GM23338 (cell line): ENCODE data around the gene XPNPEP3. TPM values are rescaled to one million over a fixed set of nuclear protein-coding genes. Genes with fewer than 3 reads are reported as not detected.
A peak's percentile ranks its signal among the peaks of the same experiment; 100 is the strongest.

Source experiments
- ATAC-seq: fragments of 200-7000 bp; cut with Tn5 transposase; 3 replicates; pipeline ENCODE4 v1.9.1; 2020
- DNase-seq: peaks from one replicate; pipeline ENCODE4 v3.0.0-alpha.2; 2015; ENCODE audit warnings: low spot score
- H2AFZ ChIP-seq: fragments of 200-600 bp; sonication (generic); 2 replicates; pipeline ENCODE4 v1.8.0; 2016; ENCODE audit warnings: antibody characterized with exemption, mild to moderate bottlenecking, moderate library complexity
- H3F3A ChIP-seq: fragments of 200-600 bp; sonication (generic); replicated peaks from 2 replicates; pipeline ENCODE4 v1.8.0; 2017; ENCODE audit warnings: antibody characterized with exemption, mixed run types, low read depth
- H3K27ac ChIP-seq: fragments of 200-600 bp; sonication (generic); 2 replicates; pipeline ENCODE4 v1.6.1; 2016; ENCODE audit warnings: low read depth
- H3K27me3 ChIP-seq: fragments of 200-600 bp; sonication (generic); 2 replicates; pipeline ENCODE4 v1.8.0; 2016; ENCODE audit warnings: mild to moderate bottlenecking, mixed run types, moderate library complexity; ENCODE audit not compliant: insufficient read depth
- H3K36me3 ChIP-seq: fragments of 200-600 bp; sonication (generic); 2 replicates; pipeline ENCODE4 v1.8.0; 2016; ENCODE audit warnings: mild to moderate bottlenecking; ENCODE audit not compliant: insufficient read depth
- H3K4me1 ChIP-seq: fragments of 200-600 bp; sonication (generic); 2 replicates; pipeline ENCODE4 v1.8.0; 2016; ENCODE audit warnings: mild to moderate bottlenecking, moderate library complexity; ENCODE audit not compliant: insufficient read depth
- H3K4me2 ChIP-seq: fragments of 200-600 bp; sonication (generic); 2 replicates; pipeline ENCODE4 v1.7.1; 2017; ENCODE audit warnings: mixed run types
- H3K4me3 ChIP-seq: fragments of 200-600 bp; sonication (generic); 2 replicates; pipeline ENCODE4 v1.6.1; 2016; ENCODE audit warnings: mixed run types
- H3K79me2 ChIP-seq: fragments of 200-600 bp; sonication (generic); replicated peaks from 2 replicates; pipeline ENCODE4 v1.8.0; 2017; ENCODE audit warnings: mild to moderate bottlenecking; ENCODE audit not compliant: insufficient read depth
- H3K9me2 ChIP-seq: fragments of 200-600 bp; sonication (generic); 2 replicates; pipeline ENCODE4 v1.8.0; 2017; ENCODE audit not compliant: insufficient read depth
- H4K20me1 ChIP-seq: fragments of 200-600 bp; sonication (generic); replicated peaks from 2 replicates; pipeline ENCODE4 v1.8.0; 2017; ENCODE audit warnings: mild to moderate bottlenecking; ENCODE audit not compliant: insufficient read depth
- H3K27ac Mint-ChIP-seq: 2 replicates; pipeline ENCODE4 v1.8.0; 2020; ENCODE audit warnings: inconsistent platforms, mild to moderate bottlenecking, moderate library complexity, mixed read lengths
- H3K27me3 Mint-ChIP-seq: 3 replicates; pipeline ENCODE4 v1.8.0; 2022; ENCODE audit warnings: low read depth, mild to moderate bottlenecking, moderate library complexity, mixed read lengths, inconsistent platforms; ENCODE audit not compliant: insufficient read depth, poor library complexity
- H3K36me3 Mint-ChIP-seq: 3 replicates; pipeline ENCODE4 v1.8.0; 2021; ENCODE audit warnings: low read depth, mild to moderate bottlenecking, inconsistent platforms, moderate library complexity, mixed read lengths
- H3K4me1 Mint-ChIP-seq: 3 replicates; pipeline ENCODE4 v1.8.0; 2020; ENCODE audit warnings: mild to moderate bottlenecking, inconsistent platforms, mixed read lengths
- H3K4me3 Mint-ChIP-seq: 3 replicates; pipeline ENCODE4 v1.8.0; 2021; ENCODE audit warnings: moderate library complexity, mild to moderate bottlenecking, inconsistent platforms, mixed read lengths
- H3K9me3 Mint-ChIP-seq: 3 replicates; pipeline ENCODE4 v1.8.0; 2020; ENCODE audit warnings: moderate library complexity, mild to moderate bottlenecking, inconsistent platforms, mixed read lengths
- CREB1 ChIP-seq: fragments of 250-450 bp; sonication (Bioruptor Pico); IDR thresholded peaks from 2 replicates; pipeline ENCODE4 v1.5.0; 2020; ENCODE audit warnings: low read depth, mild to moderate bottlenecking, moderate library complexity
- CTCF ChIP-seq, 2 experiments: fragments of 200-600 bp in 1 of 2; sonication (generic) in 1 of 2; conservative IDR thresholded peaks; 2 replicates each; pipeline versions ENCODE4 v1.5.1 to v1.6.1; 2016 to 2017; ENCODE audit warnings: antibody characterized with exemption in 2 of 2, low read depth in 2 of 2, mild to moderate bottlenecking in 2 of 2, moderate library complexity in 1 of 2
- ETS1 ChIP-seq: IDR thresholded peaks from 2 replicates; pipeline ENCODE4 v1.6.1; 2016; ENCODE audit warnings: antibody characterized with exemption
- EZH2 ChIP-seq: fragments of 200-600 bp; sonication (generic); IDR thresholded peaks from one replicate; pipeline ENCODE4 v1.8.0; 2017; ENCODE audit warnings: antibody characterized with exemption, mild to moderate bottlenecking, low read depth; ENCODE audit not compliant: unreplicated experiment
- EZH2phosphoT487 ChIP-seq: fragments of 200-600 bp; sonication (generic); IDR thresholded peaks from one replicate; pipeline ENCODE4 v1.8.1; 2018; ENCODE audit warnings: antibody characterized with exemption; ENCODE audit not compliant: unreplicated experiment
- JUNB ChIP-seq: IDR thresholded peaks from one replicate; pipeline ENCODE4 v1.6.1; 2016; ENCODE audit warnings: antibody characterized with exemption; ENCODE audit not compliant: unreplicated experiment
- NANOG ChIP-seq: IDR thresholded peaks from 2 replicates; pipeline ENCODE4 v1.6.1; 2016; ENCODE audit warnings: antibody characterized with exemption, borderline replicate concordance
- POLR2AphosphoS5 ChIP-seq: IDR thresholded peaks from 2 replicates; pipeline ENCODE4 v1.6.1; 2016; ENCODE audit warnings: antibody characterized with exemption, low read depth
- REST ChIP-seq: IDR thresholded peaks from one replicate; pipeline ENCODE4 v1.6.1; 2018; ENCODE audit warnings: antibody characterized with exemption; ENCODE audit not compliant: unreplicated experiment
- STAT1 ChIP-seq: IDR thresholded peaks from one replicate; pipeline ENCODE4 v1.6.1; 2016; ENCODE audit warnings: antibody characterized with exemption; ENCODE audit not compliant: unreplicated experiment
- ZNF331 ChIP-seq: fragments of 250-450 bp; sonication (Bioruptor Pico); IDR thresholded peaks from 2 replicates; pipeline ENCODE4 v1.5.0; 2020; ENCODE audit warnings: low read depth, mild to moderate bottlenecking, moderate library complexity
- polyA plus RNA-seq: library from polyadenylated mRNA; unstranded; fragments of >200 nt; fragmentation: Nextera tagmentation; extraction: Ambion mirVana; gene quantifications from 2 replicates; pipeline ENCODE4 v1.2.1, GENCODE V29; 2016
- total RNA-seq: library from RNA; depleted of rRNA; stranded (reverse); fragments of >200 nt; shearing (Covaris generic); gene quantifications from 2 replicates; pipeline ENCODE4 v1.2.3, GENCODE V29; 2014

The XPNPEP3 gene
- total and polyA plus RNA-seq, 2 experiments from 2014 or later: 11.6 to 19.5 TPM

- Mint-ChIP-seq H3K4me1 (peaks cover 20% of the 10 kb centered on the region; the same call in 2 of the 3 replicates), H3K27ac (peak overlapping the region; percentile 100)
These were observed 902 bp upstream of the XPNPEP3 start for GRCh38 chr22:40855979-40856512.

GRCh38 chr22:40857309-40857855 lies 434 bp downstream of the XPNPEP3 start:
- Mint-ChIP-seq H3K27me3 (peaks cover 6% of the 10 kb centered on the region), H3K36me3 (peaks cover 16% of the 10 kb centered on the region), H3K4me3 (peak overlapping the region; percentile 100), H3K27ac (peak overlapping the region; percentile 100), H3K9me3 (no peaks in the 10 kb centered on the region), H3K4me1 (peaks cover 20% of the 10 kb centered on the region; the same call in 2 of the 3 replicates)
- Histone ChIP-seq H3K4me1 (peaks cover 29% of the 10 kb centered on the region), H3K4me3 (peak overlapping the region; percentile 92), H3K27ac (peak overlapping the region; percentile 100), H3K27me3 (no peaks in the 10 kb centered on the region), H3F3A (no peaks in the 10 kb centered on the region; the same call in 1 of the 2 replicates), H3K36me3 (no peaks in the 10 kb centered on the region), H3K4me2 (peak overlapping the region; percentile 90), H4K20me1 (peaks cover 13% of the 10 kb centered on the region), H3K9me2 (no peaks in the 10 kb centered on the region), H3K79me2 (peaks cover 94% of the 10 kb centered on the region), H2AFZ (peak overlapping the region; percentile 56; the same call in 1 of the 2 replicates)
- ATAC-seq (peak; percentile 22), DNase-seq (no peak)
- TF ChIP-seq CTCF (conservative IDR thresholded peaks at IDR 0.05; ENCODE audit: low read depth in 2 of 2) (no peak), EZH2phosphoT487 (no peak), ZNF331 (no peak), JUNB (no peak)

More at GRCh38 chr22:40855979-40856512, 902 bp upstream of the XPNPEP3 start:
- Histone ChIP-seq H4K20me1 (peaks cover 20% of the 10 kb centered on the region), H3K27ac (peak overlapping the region; percentile 100), H3F3A (no peaks in the 10 kb centered on the region; the same call in 1 of the 2 replicates), H3K4me1 (peaks cover 29% of the 10 kb centered on the region), H3K36me3 (no peaks in the 10 kb centered on the region), H2AFZ (peak overlapping the region; percentile 16; the same call in 1 of the 2 replicates), H3K27me3 (no peaks in the 10 kb centered on the region), H3K4me2 (peak overlapping the region; percentile 90), H3K79me2 (peaks cover 94% of the 10 kb centered on the region), H3K4me3 (peak overlapping the region; percentile 92), H3K9me2 (no peaks in the 10 kb centered on the region)
- no peak for TF ChIP-seq ZNF331
- no peak for TF ChIP-seq STAT1
- no peak for TF ChIP-seq EZH2phosphoT487
- H3K9me3 Mint-ChIP-seq: no peaks in the 10 kb centered on the region
- peaks cover 6% of the 10 kb centered on the region for H3K27me3 Mint-ChIP-seq
- peak; percentile 67 for DNase-seq
- peaks cover 10% of the 10 kb centered on the region for H3K36me3 Mint-ChIP-seq
- peak overlapping the region; percentile 100 for H3K4me3 Mint-ChIP-seq
- peak; percentile 69 for ATAC-seq

- Histone ChIP-seq H2AFZ (no peak within 1 kb of the TSS), H3K79me2 (peaks cover 83% of the 10 kb centered on the region), H4K20me1 (no peaks in the 10 kb centered on the region; the same call in none of the 2 replicates), H3K4me1 (peaks cover 10% of the 10 kb centered on the region), H3K4me2 (no peak within 1 kb of the TSS), H3F3A (no peaks in the 10 kb centered on the region; the same call in 1 of the 2 replicates), H3K36me3 (no peaks in the 10 kb centered on the region), H3K27me3 (no peaks in the 10 kb centered on the region), H3K9me2 (no peaks in the 10 kb centered on the region), H3K4me3 (no peak within 1 kb of the TSS), H3K27ac (peak within 1 kb of the TSS; percentile 57; the same call in 1 of the 2 replicates)
- Mint-ChIP-seq H3K4me3 (no peak within 1 kb of the TSS), H3K27ac (peak within 1 kb of the TSS; percentile 83; the same call in 1 of the 2 replicates), H3K9me3 (no peaks in the 10 kb centered on the region), H3K36me3 (peaks cover 16% of the 10 kb centered on the region), H3K27me3 (peaks cover 3% of the 10 kb centered on the region), H3K4me1 (peaks cover 17% of the 10 kb centered on the region)
- DNase-seq: no peak
- ATAC-seq: no peak
- TF ChIP-seq NANOG: no peak
- TF ChIP-seq STAT1: no peak
- no peak for TF ChIP-seq CREB1 (CRISPR knock-in tag)
- no peak for TF ChIP-seq EZH2
- TF ChIP-seq ETS1: no peak
- no peak for TF ChIP-seq POLR2AphosphoS5
- no peak for TF ChIP-seq REST
These were observed 5.1 kb downstream of the XPNPEP3 start, which contains the start of gene DNAJB7 for GRCh38 chr22:40862013-40862412. Gene DNAJB7, minus strand, starts transcription at chr22:40862113. Its CDS starts 119 bp downstream, at chr22:40861994.
